ENCODE measurements around the gene GFRA1. TPM values are rescaled to one million over a fixed set of nuclear protein-coding genes. Genes with fewer than 3 reads are reported as not detected.
"Not testable (repeated sequence)": the region's sequence is repeated elsewhere in the genome, so short reads cannot be mapped to it uniquely, and the experiment has no call there.

The GFRA1 gene
- total RNA-seq, 1 donor from 2014 or later = 14.0 TPM

GRCh38 chr10:116053910-116054309, 219.1 kb downstream of the GFRA1 start:
- Mint-ChIP-seq H3K4me3 (no peak overlapping the region), H3K27ac (no peak overlapping the region), H3K36me3 (no peaks in the 10 kb centered on the region), H3K27me3 (ENCODE audit: insufficient read depth, low read depth) (no peaks in the 10 kb centered on the region), H3K4me1 (peaks cover 7% of the 10 kb centered on the region), H3K9me3 (no peaks in the 10 kb centered on the region)
- Histone ChIP-seq H3K9me3 (ENCODE audit: low read depth) (no peaks in the 10 kb centered on the region), H3K79me2 (ENCODE audit: low read depth) (no peaks in the 10 kb centered on the region), H2AFZ (replicated peaks) (no peak overlapping the region), H3K9ac (no peak overlapping the region), H3K27me3 (no peaks in the 10 kb centered on the region), H3F3A (ENCODE audit: low read depth) (no peaks in the 10 kb centered on the region), H3K4me3 (no peak overlapping the region), H3K4me2 (no peak overlapping the region), H3K27ac (no peak overlapping the region), H3K36me3 (no peaks in the 10 kb centered on the region), H3K4me1 (peaks cover 14% of the 10 kb centered on the region), H4K20me1 (ENCODE audit: low read depth) (no peaks in the 10 kb centered on the region)
- TF ChIP-seq CTCF (IDR thresholded peaks at IDR 0.05) (no peak), EZH2 (IDR thresholded peaks at IDR 0.05) (no peak), EZH2phosphoT487 (IDR thresholded peaks at IDR 0.05) (no peak)
- peak; percentile 12 for DNase-seq (ENCODE audit: low spot score)

- not testable (repeated sequence) for H3F3A ChIP-seq (ENCODE audit: low read depth); H3K4me1 Mint-ChIP-seq; H3K4me2 ChIP-seq; H3K79me2 ChIP-seq (ENCODE audit: low read depth); H3K27ac ChIP-seq; H3K4me3 ChIP-seq; H3K36me3 Mint-ChIP-seq; H3K9ac ChIP-seq; H3K9me3 ChIP-seq (ENCODE audit: low read depth); H3K27me3 Mint-ChIP-seq (ENCODE audit: insufficient read depth, low read depth); H4K20me1 ChIP-seq (ENCODE audit: low read depth); H3K27ac Mint-ChIP-seq; H3K36me3 ChIP-seq; H3K9me3 Mint-ChIP-seq; H3K27me3 ChIP-seq; DNase-seq (ENCODE audit: low spot score); H3K4me3 Mint-ChIP-seq; H2AFZ ChIP-seq (replicated peaks)
- peaks cover 13% of the 10 kb centered on the region for H3K4me1 ChIP-seq
Measured at GRCh38 chr10:116053009-116053730, 219.8 kb downstream of the GFRA1 start.

- not testable (repeated sequence) for H3K27me3 Mint-ChIP-seq (ENCODE audit: insufficient read depth, low read depth); H3F3A ChIP-seq (ENCODE audit: low read depth); H3K27me3 ChIP-seq; H3K27ac Mint-ChIP-seq; H3K9me3 Mint-ChIP-seq; H3K9ac ChIP-seq; H3K36me3 ChIP-seq; H3K27ac ChIP-seq; H3K79me2 ChIP-seq (ENCODE audit: low read depth); DNase-seq (ENCODE audit: low spot score); H3K4me3 ChIP-seq; H2AFZ ChIP-seq (replicated peaks); H3K4me1 Mint-ChIP-seq; H3K36me3 Mint-ChIP-seq; H4K20me1 ChIP-seq (ENCODE audit: low read depth); H3K4me3 Mint-ChIP-seq; H3K4me2 ChIP-seq; H3K9me3 ChIP-seq (ENCODE audit: low read depth)
- peaks cover 13% of the 10 kb centered on the region for H3K4me1 ChIP-seq
Measured at GRCh38 chr10:116052522-116052921, 220.5 kb downstream of the GFRA1 start.

GRCh38 chr10:116049974-116050304, 223.1 kb downstream of the GFRA1 start:
- Histone ChIP-seq H2AFZ (replicated peaks) (no peak overlapping the region), H4K20me1 (ENCODE audit: low read depth) (no peaks in the 10 kb centered on the region), H3K36me3 (no peaks in the 10 kb centered on the region), H3K27me3 (no peaks in the 10 kb centered on the region), H3K27ac (no peak overlapping the region), H3K4me1 (peaks cover 5% of the 10 kb centered on the region), H3K4me2 (no peak overlapping the region), H3K4me3 (no peak overlapping the region), H3F3A (ENCODE audit: low read depth) (no peaks in the 10 kb centered on the region), H3K9me3 (ENCODE audit: low read depth) (no peaks in the 10 kb centered on the region), H3K79me2 (ENCODE audit: low read depth) (no peaks in the 10 kb centered on the region), H3K9ac (no peak overlapping the region)
- Mint-ChIP-seq H3K4me3 (no peak overlapping the region), H3K9me3 (no peaks in the 10 kb centered on the region), H3K27me3 (ENCODE audit: insufficient read depth, low read depth) (peaks cover 3% of the 10 kb centered on the region), H3K4me1 (peaks cover 8% of the 10 kb centered on the region), H3K36me3 (no peaks in the 10 kb centered on the region), H3K27ac (no peak overlapping the region)
- no peak for DNase-seq (ENCODE audit: low spot score)
- TF ChIP-seq CTCF (IDR thresholded peaks at IDR 0.05) (no peak), EZH2 (IDR thresholded peaks at IDR 0.05) (no peak), EZH2phosphoT487 (IDR thresholded peaks at IDR 0.05) (no peak)
